H1 (cell line): ENCODE results near the gene PTPRCAP. TPM values are rescaled to one million over a fixed set of nuclear protein-coding genes. Genes with fewer than 3 reads are reported as not detected.

Experiments
- CHD1 ChIP-seq: IDR thresholded peaks from 2 replicates; pipeline ENCODE4 v1.6.1; 2012; ENCODE audit warnings: low read depth, low read length, improper control_type of control experiment
- CHD7 ChIP-seq: fragments of 300-600 bp; sonication (generic); IDR thresholded peaks from 2 replicates; pipeline ENCODE4 v1.7.1; 2012; ENCODE audit warnings: low read length, moderate library complexity, mild to moderate bottlenecking, inconsistent platforms; ENCODE audit not compliant: insufficient replicate concordance
- CTBP2 ChIP-seq: IDR thresholded peaks from 2 replicates; pipeline ENCODE4 v1.7.0; 2011; ENCODE audit warnings: borderline replicate concordance, mild to moderate bottlenecking, moderate library complexity, mixed read lengths, low read length; ENCODE audit not compliant: insufficient read depth, insufficient read length
- MAFK ChIP-seq: IDR thresholded peaks from 2 replicates; pipeline ENCODE4 v1.6.1; 2012; ENCODE audit warnings: low read depth, mild to moderate bottlenecking, improper control_type of control experiment, low read length
- POLR2AphosphoS5 ChIP-seq: IDR thresholded peaks from 2 replicates; pipeline ENCODE4 v1.6.1; 2011; ENCODE audit warnings: low read depth, low read length
- RBBP5 ChIP-seq: IDR thresholded peaks from 2 replicates; pipeline ENCODE4 v1.7.1; 2012; ENCODE audit warnings: low read depth, mild to moderate bottlenecking, inconsistent platforms, low read length, moderate library complexity, borderline replicate concordance
- RFX5 ChIP-seq: IDR thresholded peaks from 2 replicates; pipeline ENCODE4 v1.6.1; 2011; ENCODE audit warnings: low read depth, low read length, improper control_type of control experiment, borderline replicate concordance
- YY1 ChIP-seq: IDR thresholded peaks from 2 replicates; pipeline ENCODE4 v1.6.1; 2011; ENCODE audit warnings: low read depth, mild to moderate bottlenecking, low read length
- polyA plus RNA-seq, 7 experiments: library from polyadenylated mRNA; depleted of rRNA in 3 of 7; stranded (reverse) in 5 of 7; unstranded in 2 of 7; fragments of >200 nt in 5 of 7; fragments of 200-250 nt in 2 of 7; gene quantifications; 1 replicate in 5 of 7; 2 replicates in 1 of 7; 4 replicates in 1 of 7; pipeline versions ENCODE4 v1.2.1 to v1.2.3, GENCODE V29; 2011 to 2013; ENCODE audit warnings: missing spikeins in 2 of 7, mixed read lengths in 2 of 7
- total RNA-seq: library from RNA; stranded (reverse); fragmentation: NEBNext Ultra II Directional; extraction: Animal tissue kit (Norgen Biotek cat#: 25700); gene quantifications from 2 replicates; pipeline ENCODE4 v1.2.1, GENCODE V29; 2021

The PTPRCAP gene
- total and polyA plus RNA-seq, 2 of the 8 experiments (the other 6 are each of a cell fraction or from before 2014, with no cell fraction given): 0.78 to 6.7 TPM

GRCh38 chr11:67409781-67410368 lies 27.6 kb downstream of the PTPRCAP start (continued):
- no peak for TF ChIP-seq CHD7
- TF ChIP-seq RBBP5: no peak
- no peak for TF ChIP-seq MAFK
- no peak for TF ChIP-seq YY1
- TF ChIP-seq CHD1: no peak
- TF ChIP-seq RFX5: no peak
- no peak for TF ChIP-seq POLR2AphosphoS5
- no peak for TF ChIP-seq CTBP2
- TF ChIP-seq, all 59 proteins: peak for 2
